ENCODE measurements around the gene SRC.

DNA sequence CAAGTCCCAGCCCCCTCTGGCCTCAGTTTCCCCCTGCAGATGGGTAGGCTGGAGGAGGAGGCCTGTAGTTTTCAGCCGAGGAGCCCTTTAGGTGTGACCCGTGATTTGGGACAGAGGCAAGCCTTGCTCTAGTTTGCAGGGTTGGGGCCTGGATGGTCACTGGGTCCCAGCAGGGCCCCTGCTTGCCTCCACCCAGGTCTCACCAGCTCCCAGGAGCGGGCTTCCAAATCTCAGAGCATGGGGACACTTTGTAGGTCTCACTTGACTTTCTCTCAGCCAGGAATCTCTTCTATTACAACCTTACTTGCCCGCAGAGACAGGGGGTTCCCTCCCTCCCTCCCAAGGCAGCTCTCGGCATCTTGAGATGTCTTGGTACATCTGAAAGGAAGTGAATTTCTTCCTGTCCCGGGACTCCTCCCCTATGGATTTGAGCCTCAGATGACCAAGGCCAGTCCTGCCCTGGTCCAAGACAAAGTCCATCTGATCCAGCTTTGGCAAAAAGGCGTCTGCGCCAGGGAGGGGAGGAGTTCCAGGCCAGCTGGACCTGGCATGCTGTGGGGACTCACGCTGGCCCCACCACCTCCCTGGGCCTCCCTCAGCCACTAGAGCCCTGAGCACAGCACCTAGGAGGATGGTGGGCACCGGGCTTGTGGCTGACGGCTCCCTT, 47.4 kb downstream of the SRC start:
- TF ChIP-seq POLR2A (IDR thresholded peaks at IDR 0.05) (no peak), POLR2AphosphoS5 (IDR thresholded peaks at IDR 0.05) (no peak)
- TF ChIP-seq, protein P1, sequence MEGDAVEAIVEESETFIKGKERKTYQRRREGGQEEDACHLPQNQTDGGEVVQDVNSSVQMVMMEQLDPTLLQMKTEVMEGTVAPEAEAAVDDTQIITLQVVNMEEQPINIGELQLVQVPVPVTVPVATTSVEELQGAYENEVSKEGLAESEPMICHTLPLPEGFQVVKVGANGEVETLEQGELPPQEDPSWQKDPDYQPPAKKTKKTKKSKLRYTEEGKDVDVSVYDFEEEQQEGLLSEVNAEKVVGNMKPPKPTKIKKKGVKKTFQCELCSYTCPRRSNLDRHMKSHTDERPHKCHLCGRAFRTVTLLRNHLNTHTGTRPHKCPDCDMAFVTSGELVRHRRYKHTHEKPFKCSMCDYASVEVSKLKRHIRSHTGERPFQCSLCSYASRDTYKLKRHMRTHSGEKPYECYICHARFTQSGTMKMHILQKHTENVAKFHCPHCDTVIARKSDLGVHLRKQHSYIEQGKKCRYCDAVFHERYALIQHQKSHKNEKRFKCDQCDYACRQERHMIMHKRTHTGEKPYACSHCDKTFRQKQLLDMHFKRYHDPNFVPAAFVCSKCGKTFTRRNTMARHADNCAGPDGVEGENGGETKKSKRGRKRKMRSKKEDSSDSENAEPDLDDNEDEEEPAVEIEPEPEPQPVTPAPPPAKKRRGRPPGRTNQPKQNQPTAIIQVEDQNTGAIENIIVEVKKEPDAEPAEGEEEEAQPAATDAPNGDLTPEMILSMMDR (IDR thresholded peaks at IDR 0.05) = no peak
